LNCAP (cell line): Measurements from ENCODE around the gene NFIA.

Experiments used
- CTCF ChIP-seq: fragments of 450-650 bp; IDR thresholded peaks from 2 replicates; pipeline ENCODE4 v1.5.1; 2017; ENCODE audit warnings: mild to moderate bottlenecking

NFIA gene

GRCh38 chr1:61326713-61327112, 244.4 kb downstream of the NFIA start:
- TF ChIP-seq CTCF = no peak

- no peak for TF ChIP-seq CTCF
Measured at GRCh38 chr1:61327436-61327835, 245.1 kb downstream of the NFIA start.

- no peak for TF ChIP-seq CTCF
Measured at GRCh38 chr1:61329556-61329955, 247.2 kb downstream of the NFIA start.

- TF ChIP-seq CTCF = no peak
Measured at GRCh38 chr1:61330018-61330417, 247.7 kb downstream of the NFIA start.

- no peak for TF ChIP-seq CTCF
Measured at GRCh38 chr1:61330571-61330970, 248.2 kb downstream of the NFIA start.

- TF ChIP-seq CTCF = no peak
Measured at GRCh38 chr1:61332196-61332753, 249.9 kb downstream of the NFIA start.

GRCh38 chr1:61332796-61333195, 250.4 kb downstream of the NFIA start:
- TF ChIP-seq CTCF = no peak
